ENCODE results near the gene RPS6KB2.

RPS6KB2 gene

DNA sequence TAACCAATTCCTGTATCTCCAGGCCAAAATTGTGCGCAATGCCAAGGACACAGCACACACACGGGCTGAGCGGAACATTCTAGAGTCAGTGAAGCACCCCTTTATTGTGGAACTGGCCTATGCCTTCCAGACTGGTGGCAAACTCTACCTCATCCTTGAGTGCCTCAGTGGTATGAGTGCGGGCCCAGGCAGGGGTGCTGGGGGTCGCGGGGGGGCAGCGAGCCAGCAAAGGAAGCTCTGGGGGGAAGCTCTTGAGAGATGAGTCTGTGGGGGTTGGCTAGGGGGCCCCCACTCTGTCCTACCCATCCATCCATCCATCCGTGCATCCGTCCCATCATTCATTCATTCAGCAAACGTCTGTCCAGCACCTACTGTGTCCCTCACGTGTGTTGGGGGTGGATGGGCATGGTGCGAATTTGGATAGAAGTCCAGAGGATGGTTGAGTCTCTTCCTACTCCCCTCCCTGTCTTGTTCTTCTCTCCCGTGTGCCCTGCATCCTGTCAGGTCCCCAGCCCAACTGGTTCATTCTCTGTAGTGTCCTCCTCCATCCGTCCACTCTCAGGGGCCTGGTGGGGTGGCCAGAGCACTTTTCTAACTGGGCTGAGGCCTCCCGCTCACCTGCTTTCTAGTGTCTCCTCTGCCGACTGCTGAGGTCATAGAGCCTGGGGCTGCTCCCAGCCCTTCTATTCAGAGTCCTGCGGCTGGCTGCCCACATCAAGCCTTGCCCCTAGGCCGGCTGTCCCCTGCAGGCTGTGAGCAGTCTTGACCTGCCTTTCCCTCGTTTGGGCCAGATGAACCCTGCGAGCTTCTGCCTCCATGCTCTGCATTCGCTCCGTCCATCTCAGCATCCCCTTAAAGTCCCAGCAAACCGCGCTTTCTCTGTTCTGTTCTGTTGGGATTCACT is 3.3 kb downstream of the RPS6KB2 start:
- no peak for DNase-seq

DNA sequence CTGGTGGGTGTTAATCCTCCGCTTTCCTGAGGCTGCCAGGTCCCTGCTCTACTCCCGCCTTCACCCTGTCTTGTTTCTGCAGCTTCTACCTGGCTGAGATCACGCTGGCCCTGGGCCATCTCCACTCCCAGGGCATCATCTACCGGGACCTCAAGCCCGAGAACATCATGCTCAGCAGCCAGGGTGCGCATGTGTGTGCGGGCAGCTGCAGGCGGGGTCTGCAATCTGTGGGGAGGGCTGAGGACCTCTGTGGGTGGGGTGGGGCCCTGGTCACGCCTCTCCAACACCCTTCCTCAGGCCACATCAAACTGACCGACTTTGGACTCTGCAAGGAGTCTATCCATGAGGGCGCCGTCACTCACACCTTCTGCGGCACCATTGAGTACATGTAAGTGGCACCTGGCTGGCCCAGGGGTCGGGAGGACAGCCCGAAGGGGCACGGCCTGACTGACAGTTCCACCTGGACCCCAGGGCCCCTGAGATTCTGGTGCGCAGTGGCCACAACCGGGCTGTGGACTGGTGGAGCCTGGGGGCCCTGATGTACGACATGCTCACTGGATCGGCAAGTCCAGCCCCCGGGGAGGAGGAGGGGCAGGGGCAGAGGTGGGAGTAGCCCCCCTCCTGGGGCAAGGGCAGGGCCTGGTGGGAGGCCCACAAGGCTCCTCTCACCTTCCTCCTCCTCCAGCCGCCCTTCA is 4.5 kb downstream of the RPS6KB2 start:
- DNase-seq, result no peak

DNA sequence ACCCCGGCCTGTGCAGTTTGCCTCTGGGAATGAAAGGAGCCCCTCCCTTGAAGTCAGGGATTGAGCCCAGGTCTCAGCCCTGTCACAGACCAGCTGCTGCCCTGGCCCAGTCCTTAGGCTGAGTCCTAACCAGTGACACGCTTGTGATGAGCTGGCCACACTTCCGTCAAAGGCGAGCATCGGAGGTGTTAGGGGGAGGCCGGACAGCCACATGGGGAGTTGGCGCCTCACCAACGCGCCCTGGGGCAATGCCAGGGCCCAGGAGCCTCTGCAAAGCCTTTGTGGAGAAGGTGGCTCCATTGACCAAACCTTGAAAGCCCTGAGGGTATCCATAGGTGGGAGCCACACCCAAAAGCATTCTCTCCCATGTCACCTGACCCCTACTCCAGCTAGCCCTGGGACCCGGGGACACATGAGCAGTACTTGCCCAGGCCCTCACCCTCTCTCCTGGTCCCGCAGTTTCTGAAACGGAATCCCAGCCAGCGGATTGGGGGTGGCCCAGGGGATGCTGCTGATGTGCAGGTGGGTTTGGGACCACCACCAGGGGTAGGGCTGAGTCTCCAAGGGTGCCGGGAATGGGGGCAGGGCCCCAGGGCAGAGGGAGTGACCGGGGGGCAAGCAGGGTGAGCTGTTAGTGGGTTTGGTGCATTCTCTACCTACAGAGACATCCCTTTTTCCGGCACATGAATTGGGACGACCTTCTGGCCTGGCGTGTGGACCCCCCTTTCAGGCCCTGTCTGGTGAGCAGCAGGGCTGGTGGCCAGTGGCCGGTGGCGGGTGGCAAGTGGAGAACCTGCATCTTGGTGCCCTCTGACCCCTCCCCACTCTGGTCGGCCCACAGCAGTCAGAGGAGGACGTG is 5.5 kb downstream of the RPS6KB2 start:
- no peak for DNase-seq

DNA sequence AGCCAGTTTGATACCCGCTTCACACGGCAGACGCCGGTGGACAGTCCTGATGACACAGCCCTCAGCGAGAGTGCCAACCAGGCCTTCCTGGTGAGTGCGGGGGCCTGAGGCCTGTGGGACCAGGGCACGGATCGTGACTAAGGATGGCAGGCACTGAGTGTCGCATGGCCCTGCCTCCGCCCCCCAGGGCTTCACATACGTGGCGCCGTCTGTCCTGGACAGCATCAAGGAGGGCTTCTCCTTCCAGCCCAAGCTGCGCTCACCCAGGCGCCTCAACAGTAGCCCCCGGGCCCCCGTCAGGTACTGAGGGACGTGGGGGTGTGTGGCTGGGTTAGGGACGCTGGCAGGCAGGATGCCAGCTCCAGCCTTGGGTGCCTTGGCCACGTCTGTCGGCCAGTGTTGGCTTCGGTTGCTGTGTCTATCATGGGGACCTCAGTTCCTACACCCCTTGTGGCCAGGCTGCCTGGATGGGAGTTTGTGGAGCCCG is 6.1 kb downstream of the RPS6KB2 start:
- no peak for DNase-seq

DNA sequence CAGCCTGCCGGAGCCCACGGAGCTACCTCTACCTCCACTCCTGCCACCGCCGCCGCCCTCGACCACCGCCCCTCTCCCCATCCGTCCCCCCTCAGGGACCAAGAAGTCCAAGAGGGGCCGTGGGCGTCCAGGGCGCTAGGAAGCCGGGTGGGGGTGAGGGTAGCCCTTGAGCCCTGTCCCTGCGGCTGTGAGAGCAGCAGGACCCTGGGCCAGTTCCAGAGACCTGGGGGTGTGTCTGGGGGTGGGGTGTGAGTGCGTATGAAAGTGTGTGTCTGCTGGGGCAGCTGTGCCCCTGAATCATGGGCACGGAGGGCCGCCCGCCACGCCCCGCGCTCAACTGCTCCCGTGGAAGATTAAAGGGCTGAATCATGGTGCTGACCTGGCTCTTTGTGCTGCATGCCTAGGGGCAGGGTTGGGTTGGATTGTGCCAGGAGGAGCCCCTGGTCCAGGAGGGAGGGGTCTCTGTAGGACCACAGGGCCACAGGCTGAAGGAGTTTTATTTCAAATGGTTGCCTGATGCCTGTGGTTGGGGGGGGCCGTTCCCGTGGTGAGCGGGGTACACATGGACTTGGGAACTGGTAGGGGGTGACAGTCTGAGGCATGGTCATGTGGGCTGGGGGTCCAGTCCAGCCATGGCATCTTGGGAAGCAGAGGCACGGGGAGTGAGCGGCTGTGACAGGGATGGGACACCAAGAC is 6.9 kb downstream of the RPS6KB2 start:
- DNase-seq, result no peak

DNA sequence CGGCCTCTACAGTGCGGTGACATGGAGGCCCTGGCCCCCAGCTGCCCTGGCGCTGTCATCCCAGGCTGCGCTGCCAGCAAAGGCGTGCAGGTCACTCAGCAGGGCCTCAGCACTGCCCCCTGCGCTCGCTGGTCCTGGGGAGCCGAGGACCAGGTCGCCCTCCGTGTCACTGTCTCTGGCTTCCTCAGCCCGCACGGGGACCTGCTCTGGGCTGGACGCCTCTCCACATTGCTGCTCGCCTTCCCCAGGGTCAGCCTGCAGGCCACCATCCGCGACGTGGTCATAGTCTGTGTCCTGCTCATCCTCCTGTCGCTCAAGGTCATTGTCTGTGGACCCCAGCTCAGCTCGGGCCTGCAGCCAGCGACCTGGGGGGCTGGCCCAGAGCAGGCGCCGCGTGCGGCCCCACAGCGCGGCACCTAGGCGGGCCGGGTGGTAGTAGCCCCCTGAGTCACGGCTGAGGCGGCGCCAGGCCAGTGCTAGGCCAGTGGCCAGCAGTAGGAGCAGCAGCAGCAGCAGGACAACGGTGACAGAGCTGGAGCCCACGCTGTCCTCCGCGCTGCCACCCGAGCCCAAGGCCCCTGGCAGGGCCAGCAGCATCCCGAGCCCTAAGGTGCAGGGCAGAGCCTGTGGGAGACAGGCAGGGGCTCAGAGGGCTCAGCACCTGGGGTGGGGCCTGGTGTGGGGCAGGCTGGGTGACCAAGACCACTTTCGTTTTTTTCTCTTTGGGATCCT is 7.6 kb downstream of the RPS6KB2 start:
- no peak for DNase-seq

DNA sequence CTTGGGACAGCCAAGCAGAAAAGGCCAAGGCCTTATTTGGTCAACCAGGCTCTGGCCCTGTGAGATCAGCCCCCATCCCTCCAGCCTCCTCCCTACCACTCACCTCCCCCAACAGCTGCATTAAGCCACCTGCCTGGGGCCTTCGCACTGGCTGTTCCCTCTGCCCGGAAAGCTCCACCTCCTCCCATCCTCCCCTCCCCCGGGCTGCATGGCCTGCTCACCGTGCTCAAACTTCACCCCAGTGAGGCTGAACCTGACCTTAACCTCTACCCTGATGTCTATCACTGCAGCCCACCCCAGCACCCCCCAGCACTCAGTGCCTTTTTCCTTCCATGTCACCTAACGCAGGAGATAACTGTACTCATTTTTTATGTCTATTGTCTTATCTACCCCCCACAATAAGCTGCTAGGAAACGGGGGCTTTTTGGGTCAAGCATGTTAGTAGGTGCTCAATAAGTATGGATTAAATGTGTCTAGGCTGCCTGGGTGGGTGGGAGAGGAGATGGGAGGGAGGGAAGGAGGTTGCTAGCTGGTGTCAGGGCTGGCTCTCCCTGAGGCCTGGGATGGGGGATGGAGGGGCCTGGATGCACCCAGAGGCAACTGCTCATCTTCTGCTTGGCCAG is 8.3 kb downstream of the RPS6KB2 start:
- no peak for DNase-seq

DNA sequence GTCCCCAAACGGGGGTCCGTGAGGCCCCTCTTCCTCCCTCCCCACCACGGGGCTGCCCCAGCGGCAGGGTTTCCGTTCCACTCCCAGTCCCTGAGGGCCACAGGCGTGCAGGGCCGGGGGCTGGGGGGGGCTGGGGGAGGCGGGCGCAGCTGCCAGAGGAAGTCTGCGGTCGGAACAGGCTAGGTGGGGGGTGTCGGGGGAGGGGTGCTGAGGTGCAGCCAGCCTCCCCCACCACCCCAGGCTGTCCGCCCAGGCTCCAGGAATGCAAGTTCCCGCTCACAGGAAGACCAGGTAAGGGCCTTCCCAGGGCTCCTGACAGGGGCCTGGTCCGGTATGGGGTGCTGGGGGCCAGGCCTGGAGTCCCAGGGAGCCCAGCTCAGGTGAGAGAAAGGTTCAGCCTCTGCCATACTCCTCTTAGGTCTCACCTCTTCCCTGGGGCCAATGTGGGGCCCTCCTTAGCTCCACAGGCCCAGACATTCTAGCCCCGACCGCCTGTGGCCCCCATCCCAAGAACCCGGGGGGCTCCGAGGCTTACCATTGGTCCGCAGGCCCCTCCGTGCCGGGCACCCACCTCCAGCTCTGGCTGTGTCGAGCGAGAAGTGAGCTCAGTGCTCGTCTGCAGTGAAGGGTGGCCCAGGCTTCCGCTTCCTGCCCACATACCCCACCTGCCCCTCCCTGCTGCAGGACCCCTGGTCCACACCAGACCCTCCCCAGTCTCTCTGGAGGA is 9.0 kb downstream of the RPS6KB2 start, which contains the start of gene PTPRCAP:
TSS of gene PTPRCAP (minus strand) at position 601 of the 727 bp plus-strand sequence. CDS start at position 538, 63 bp downstream.
- DNase-seq, result no peak

DNA sequence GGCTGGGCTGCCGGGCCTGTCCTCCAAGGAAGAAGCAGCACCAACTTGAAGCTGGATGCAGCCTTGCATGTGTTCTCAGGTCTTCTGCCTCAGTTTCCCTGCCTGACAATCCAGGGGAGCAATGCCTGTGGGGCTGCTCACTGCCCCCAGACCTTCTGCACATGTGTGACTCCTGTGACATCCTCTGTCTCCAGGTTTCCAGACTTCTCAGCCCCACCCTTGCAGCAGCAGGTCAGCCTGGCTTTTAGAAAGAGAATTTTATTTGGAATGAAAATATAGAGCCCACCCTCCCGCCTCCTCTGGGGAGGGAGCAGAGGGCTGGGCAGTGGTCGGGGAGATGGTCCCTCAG is 9.5 kb downstream of the RPS6KB2 start:
- no peak for DNase-seq

DNA sequence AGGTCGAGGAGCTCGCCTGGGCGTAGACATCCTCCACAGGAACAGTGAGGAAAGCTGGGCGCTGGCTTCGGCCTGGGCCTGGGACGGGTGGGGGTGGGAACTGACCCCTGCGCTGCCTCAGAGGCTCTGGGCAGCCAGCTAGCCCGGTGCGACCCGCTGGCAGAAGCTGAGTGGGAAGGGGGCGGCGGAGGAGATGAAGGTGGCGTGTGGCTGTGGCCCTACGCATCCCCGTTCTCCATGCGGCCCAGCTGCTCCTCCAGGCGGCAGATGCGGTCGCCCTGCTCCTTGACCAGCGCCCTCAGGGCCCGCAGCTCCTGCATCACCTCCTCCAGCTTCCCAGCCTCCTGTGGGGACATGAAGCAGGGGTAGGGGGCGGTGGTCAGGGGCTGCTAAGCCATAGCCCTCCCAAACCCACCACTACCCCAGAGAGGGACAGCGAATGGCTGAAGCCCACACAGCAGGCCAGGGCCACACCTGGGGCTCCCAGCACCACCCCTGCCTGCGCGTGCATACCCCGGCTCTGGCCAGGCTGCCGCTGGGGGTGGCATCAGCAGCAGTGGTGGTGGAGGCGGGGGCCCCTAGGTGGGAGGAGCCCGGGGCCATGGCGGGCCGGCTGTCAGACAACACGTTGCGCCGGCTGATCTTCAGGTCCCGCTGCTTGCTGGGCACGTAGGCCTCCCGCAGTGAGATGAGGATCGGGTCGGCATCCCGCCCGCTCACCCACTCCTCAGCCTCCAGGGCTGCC is 10.0 kb downstream of the RPS6KB2 start:
- no peak for DNase-seq

DNA sequence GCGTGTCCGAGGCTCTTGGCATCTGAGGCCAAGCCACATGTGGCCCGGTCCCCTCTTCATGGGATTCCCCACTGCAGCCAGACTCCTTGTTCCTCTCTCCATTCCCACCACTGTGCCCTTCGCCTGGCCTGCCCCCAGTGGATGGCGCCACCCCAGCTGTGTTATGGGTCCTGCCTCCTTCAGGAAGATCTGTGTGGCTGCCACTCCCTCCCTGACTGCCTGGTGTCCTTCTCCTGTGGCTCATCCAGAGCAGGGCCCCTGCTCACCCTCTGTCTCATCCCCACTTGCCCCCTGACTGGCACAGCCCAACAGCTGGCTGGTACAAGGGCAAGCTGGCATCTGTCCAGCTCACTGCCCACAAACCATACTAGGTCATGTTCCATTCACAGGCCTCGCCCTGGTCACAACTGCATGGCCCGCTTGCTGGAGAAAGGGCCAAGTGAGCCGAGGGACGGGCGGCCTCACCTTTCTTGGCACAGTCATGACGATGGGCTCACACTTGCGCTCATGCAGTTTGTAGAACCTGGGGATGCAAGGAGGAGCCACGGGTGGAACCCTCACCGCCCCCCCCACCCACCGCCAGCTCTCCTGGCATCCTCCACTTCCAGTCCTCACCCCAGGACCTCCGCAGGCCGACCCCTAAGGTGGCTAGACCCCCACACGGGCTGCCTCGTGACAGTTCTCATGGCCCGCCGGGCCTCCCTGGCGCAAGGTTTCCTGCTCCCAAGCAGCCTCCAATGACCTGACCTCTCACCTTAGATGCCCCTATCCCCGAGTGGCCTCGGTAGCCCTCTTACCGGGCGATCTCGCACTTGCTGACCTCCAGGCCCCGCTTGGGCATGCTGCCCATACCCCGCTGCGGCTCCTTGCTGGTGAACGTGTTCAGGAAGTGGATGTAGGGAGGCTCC is 11.3 kb downstream of the RPS6KB2 start:
- peak in 1 of 2 experiments; percentile 2 for DNase-seq

DNA sequence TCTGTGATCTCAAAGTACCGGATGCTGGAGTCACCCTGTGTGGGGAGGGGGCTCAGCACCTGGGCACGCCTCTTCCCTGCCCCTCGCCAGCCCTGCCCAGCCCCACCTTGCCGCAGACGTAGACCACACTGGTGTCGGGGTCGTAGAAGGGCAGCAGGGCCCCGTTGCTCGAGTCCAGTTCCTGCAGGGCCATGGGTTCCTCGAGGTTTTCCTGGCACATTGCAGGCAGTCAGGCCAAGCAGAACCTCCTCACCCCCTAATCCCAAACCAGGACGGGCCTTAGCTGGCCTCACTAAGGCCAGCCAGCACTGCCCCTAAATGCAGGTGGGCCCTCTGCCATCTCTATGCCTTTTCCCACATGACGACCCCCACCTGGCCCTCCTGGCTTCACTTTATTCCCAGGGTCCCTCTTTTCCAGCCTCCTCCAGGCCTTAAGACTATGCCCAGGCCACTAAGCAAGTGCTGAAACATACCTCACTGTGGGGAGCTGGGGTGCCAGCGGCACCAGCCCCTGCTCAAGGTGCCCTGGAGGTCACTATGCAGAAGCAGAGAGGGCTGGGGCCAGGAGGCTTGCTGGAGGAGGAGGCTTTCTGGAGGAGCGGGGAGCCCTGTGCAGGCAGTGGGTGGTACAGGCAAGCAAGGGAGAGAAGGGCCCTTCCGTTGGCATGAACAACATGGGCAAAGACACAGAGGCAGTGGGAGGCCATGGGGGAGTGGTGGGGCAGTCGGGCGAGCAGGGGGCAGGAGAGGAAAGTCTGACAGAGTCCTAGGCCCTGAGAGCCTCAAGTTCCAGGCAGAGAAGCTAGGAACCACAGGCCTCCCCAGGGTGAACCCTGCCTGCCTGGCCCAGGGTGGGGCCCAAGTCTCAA is 12.2 kb downstream of the RPS6KB2 start:
- no peak for DNase-seq

DNA sequence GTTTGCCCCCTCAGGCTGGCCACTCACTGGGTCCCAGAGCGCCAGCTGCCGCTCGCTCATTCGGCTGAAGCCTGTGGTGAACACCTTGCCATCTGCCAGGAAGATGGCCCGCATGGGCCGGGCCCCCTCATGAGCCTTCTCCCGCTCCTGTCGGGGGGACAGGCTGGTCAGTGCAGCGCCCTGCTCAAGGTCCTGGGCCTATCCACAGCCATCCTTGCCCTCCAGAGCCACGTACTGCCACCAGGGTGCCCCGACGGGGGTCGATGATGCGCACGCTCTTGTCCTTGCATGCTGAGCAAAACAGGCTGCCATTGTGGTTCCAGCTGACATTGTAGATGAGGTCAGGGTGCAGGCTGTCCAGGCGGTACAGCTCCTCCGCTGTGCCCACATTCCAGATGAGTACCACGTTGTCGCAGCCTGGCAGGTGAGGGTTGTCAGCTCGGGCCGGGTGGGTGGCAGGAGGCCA is 12.8 kb downstream of the RPS6KB2 start:
- DNase-seq, result no peak

DNA sequence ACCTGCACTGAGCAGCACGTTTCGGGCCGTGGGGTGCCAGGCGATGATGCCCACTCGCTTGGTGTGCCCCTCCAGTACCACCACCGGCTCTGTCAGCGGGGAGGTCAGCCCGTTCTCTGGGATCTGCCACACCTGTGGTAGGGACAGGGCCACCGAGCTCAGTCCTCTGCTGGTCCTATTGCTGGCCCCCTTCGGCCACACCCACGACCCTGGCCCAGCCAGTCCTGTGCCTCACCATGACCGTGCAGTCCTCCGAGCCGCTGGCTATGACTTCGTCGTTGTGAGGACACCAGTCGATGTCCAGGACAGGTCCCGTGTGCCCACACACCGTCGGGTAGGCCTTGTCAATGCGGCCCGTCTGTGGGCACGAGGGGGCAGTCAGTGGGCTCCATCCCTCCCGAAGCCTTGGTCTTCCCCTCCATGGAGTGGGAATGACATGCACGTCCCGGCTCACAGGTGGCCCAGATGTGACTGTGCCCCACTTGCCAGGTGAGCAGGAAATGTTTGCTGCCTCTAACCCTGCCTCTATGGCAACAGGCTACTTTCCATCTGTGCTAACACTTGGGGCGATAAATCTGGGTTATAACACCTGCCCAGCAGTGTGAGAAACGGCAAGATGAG is 13.5 kb downstream of the RPS6KB2 start:
- DNase-seq, result no peak

DNA sequence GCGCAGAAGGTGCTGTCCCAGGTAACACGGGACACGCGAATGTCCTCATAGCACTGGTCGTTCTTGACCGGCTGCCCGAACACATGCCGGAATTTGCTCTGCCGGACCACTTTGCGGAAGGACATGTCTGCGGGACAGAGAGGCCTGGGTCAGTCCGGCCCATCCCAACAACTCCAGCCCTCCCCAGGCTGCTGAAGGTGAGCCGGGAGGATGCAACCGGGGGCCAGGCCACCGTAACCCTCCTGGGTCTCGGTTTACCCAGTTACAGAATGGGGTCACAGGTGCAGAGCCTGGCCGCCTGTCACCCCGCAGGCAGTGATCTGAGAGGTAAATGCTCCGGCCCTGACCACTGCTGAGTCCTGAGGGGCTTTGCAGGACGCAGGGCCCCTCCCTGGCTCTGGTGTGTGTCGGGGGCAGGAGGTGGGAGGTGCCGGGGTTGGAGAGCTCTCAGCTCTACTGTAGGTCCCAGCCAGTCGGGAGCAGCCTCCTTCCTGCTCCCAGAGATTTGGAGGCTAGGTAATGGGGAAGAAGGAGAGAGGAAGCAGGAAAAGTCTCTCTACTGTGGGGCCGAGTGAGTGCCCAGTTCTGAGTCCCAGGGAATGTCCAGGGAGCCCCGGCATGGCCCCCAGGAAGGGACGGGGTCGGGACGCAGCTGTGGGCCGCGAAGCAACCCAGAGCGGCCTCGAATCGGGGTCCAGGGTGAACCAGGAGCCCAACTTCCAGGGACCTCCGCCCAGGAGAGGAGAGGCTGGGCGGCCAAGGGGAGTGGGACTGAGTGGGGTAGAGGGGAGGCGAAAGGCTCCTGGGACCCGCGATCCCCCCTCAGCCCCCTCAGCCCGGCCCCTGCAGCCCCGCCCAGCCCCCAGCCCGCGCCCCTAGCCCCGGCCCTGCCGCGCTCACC is 14.5 kb downstream of the RPS6KB2 start:
- DNase-seq, result no peak

DNA sequence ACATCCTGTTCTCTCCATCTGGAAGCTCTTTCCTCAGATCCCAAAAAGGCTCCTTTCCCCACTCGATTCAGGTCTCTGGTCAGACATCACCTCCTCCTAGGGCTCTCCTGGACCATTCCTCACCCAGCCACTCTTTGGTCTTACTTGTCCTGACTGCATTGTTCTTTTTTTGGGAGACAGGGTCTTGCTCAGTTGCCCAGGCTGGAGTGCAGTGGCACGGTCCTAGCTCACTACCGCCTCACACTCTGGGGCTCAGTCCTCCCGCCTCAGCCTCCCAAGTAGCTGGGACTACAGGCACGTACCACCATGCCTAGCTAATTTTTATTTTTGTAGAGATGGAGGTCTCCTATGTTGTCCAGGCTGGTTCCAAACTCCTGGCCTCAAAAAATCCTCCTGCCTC is 17.2 kb downstream of the RPS6KB2 start:
- DNase-seq, result no peak

All from NCI-H1930 (cell line).